ENCODE results near the gene LMAN2.

GRCh38 chr5:177354711-177355110 is 3.2 kb upstream of the LMAN2 start:
- TF ChIP-seq ATF2 (tag by site-specific recombination; IDR thresholded peaks at IDR 0.05; ENCODE audit: low read depth) (no peak), ZNF121 (tag by site-specific recombination; IDR thresholded peaks at IDR 0.05) (no peak)
